HG03066 (cell line): ENCODE data around the gene PLXNA1.

Experiments
- ATAC-seq: cut with Tn5 transposase; IDR thresholded peaks from one replicate; pipeline ENCODE4 v1.9.1; 2021; ENCODE audit warnings: low read depth; ENCODE audit not compliant: unreplicated experiment

Gene PLXNA1

DNA sequence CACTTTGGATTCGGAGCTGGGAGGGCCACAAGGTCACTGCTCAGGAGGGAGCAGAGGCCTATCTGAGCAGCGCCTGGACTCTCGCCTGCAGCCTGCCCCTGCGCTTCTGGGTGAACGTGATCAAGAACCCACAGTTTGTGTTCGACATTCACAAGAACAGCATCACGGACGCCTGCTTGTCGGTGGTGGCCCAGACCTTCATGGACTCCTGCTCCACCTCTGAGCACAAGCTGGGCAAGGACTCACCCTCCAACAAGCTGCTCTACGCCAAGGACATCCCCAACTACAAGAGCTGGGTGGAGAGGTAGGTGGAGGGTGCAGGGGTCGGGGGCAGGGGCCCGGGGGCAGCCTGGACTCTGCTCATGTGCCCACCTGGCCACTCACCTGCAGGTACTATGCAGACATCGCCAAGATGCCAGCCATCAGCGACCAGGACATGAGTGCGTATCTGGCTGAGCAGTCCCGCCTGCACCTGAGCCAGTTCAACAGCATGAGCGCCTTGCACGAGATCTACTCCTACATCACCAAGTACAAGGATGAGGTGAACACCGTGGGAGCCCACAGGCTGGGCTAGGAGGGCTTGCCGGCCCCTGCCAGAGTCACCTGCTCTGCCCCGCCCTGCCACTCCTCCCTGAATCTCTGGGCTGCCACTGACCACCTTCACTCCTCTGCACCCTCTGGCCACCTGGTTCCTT, 49.5 kb downstream of the PLXNA1 start:
- ATAC-seq = no peak
